GM12801 (cell line): ENCODE measurements around the gene SMIM10L2A.

Source experiments
- CTCF ChIP-seq: IDR thresholded peaks from one replicate; pipeline ENCODE4 v1.5.1; 2011; ENCODE audit warnings: control low read depth; ENCODE audit not compliant: insufficient read length; ENCODE audit errors: extremely low read depth

SMIM10L2A gene

GRCh38 chrX:135435139-135435922 lies 13.6 kb downstream of the SMIM10L2A start:
- no peak for TF ChIP-seq CTCF

GRCh38 chrX:135435933-135436332 lies 14.2 kb downstream of the SMIM10L2A start:
- no peak for TF ChIP-seq CTCF

GRCh38 chrX:135436456-135436855 lies 14.7 kb downstream of the SMIM10L2A start:
- no peak for TF ChIP-seq CTCF

- no peak for TF ChIP-seq CTCF
These were observed 15.5 kb downstream of the SMIM10L2A start for GRCh38 chrX:135436966-135437866.

GRCh38 chrX:135437867-135438733 lies 16.4 kb downstream of the SMIM10L2A start:
- TF ChIP-seq CTCF: no peak

- no peak for TF ChIP-seq CTCF
These were observed 16.9 kb downstream of the SMIM10L2A start for GRCh38 chrX:135438734-135439043.
